HEK293 (cell line): ENCODE measurements around the gene DOCK1.

Source experiments
- CTCF ChIA-PET: fragments of 350-600 bp; formaldehyde crosslinking; extraction: SDS; loops from one replicate; lab custom pipeline; 2021; ENCODE audit warnings: antibody characterized with exemption; lab: Yijun Ruan, JAX
- POLR2A ChIA-PET: fragments of 300-600 bp; formaldehyde crosslinking; extraction: SDS; loops from one replicate; lab custom pipeline; 2020; ENCODE audit warnings: antibody characterized with exemption, inconsistent platforms; lab: Yijun Ruan, JAX
- H3K27ac ChIP-seq: fragments of 200-500 bp; sonication (Bioruptor generic); 2 replicates; pipeline ENCODE4 v1.5.1; 2014; ENCODE audit warnings: low read depth, low read length, control low read depth, inconsistent platforms; ENCODE audit errors: extremely low read depth
- H3K36me3 ChIP-seq, 2 experiments: fragments of 200-500 bp in 1 of 2; sonication (Bioruptor generic) in 1 of 2; 1 replicate in 1 of 2; 2 replicates in 1 of 2; pipeline ENCODE4 v1.5.1; 2014 to 2017; ENCODE audit warnings: inconsistent platforms in 2 of 2, low read length in 2 of 2; ENCODE audit not compliant: control insufficient read depth in 2 of 2, insufficient read depth in 1 of 2
- H3K4me1 ChIP-seq: fragments of 200-500 bp; sonication (Bioruptor generic); 2 replicates; pipeline ENCODE4 v1.5.1; 2014; ENCODE audit warnings: mild to moderate bottlenecking, low read length, inconsistent platforms; ENCODE audit not compliant: control insufficient read depth, insufficient read depth
- H3K4me3 ChIP-seq: 2 replicates; pipeline ENCODE4 v1.5.1; 2011; ENCODE audit warnings: low read depth, mild to moderate bottlenecking, control low read depth, low read length, moderate library complexity
- H3K9me3 ChIP-seq: fragments of 200-500 bp; sonication (Bioruptor generic); 2 replicates; pipeline ENCODE4 v1.5.1; 2014; ENCODE audit warnings: low read depth, low read length, inconsistent platforms; ENCODE audit not compliant: control insufficient read depth, insufficient read depth
- ELK4 ChIP-seq: IDR thresholded peaks from 2 replicates; pipeline ENCODE4 v1.6.1; 2011; ENCODE audit warnings: mild to moderate bottlenecking, low read depth, low read length, borderline replicate concordance
- HIC1 ChIP-seq: fragments of 450-650 bp; formaldehyde crosslinking; IDR thresholded peaks from 2 replicates; pipeline ENCODE4 v1.5.1; 2016; ENCODE audit warnings: missing biosample characterization, missing genetic modification characterization
- MZF1 ChIP-seq: fragments of 450-650 bp; formaldehyde crosslinking; IDR thresholded peaks from 2 replicates; pipeline ENCODE4 v1.5.1; 2017; ENCODE audit warnings: missing biosample characterization, missing genetic modification characterization, borderline replicate concordance
- OVOL3 ChIP-seq: fragments of 450-650 bp; formaldehyde crosslinking; IDR thresholded peaks from 2 replicates; pipeline ENCODE4 v1.5.1; 2016; ENCODE audit warnings: missing biosample characterization, missing genetic modification characterization
- TCF7L2 ChIP-seq: IDR thresholded peaks from 2 replicates; pipeline ENCODE4 v1.6.1; 2011; ENCODE audit warnings: low read depth, mild to moderate bottlenecking, inconsistent platforms, low read length, moderate library complexity, borderline replicate concordance
- ZBTB48 ChIP-seq: fragments of 450-650 bp; formaldehyde crosslinking; IDR thresholded peaks from 2 replicates; pipeline ENCODE4 v1.5.1; 2016; ENCODE audit warnings: missing biosample characterization, missing genetic modification characterization
- ZNF133 ChIP-seq: fragments of 450-650 bp; formaldehyde crosslinking; IDR thresholded peaks from 2 replicates; pipeline ENCODE4 v1.5.1; 2016; ENCODE audit warnings: missing biosample characterization, missing genetic modification characterization
- ZNF148 ChIP-seq: fragments of 450-650 bp; formaldehyde crosslinking; IDR thresholded peaks from 2 replicates; pipeline ENCODE4 v1.5.0; 2017; ENCODE audit warnings: missing biosample characterization, missing genetic modification characterization, borderline replicate concordance
- ZNF16 ChIP-seq: fragments of 450-650 bp; formaldehyde crosslinking; IDR thresholded peaks from 2 replicates; pipeline ENCODE4 v1.5.1; 2016; ENCODE audit warnings: low read depth, missing biosample characterization, missing genetic modification characterization
- ZNF202 ChIP-seq: fragments of 450-650 bp; formaldehyde crosslinking; IDR thresholded peaks from 2 replicates; pipeline ENCODE4 v1.5.1; 2016; ENCODE audit warnings: missing biosample characterization, missing genetic modification characterization, borderline replicate concordance
- ZNF280C ChIP-seq: fragments of 450-650 bp; formaldehyde crosslinking; IDR thresholded peaks from 2 replicates; pipeline ENCODE4 v1.5.1; 2016; ENCODE audit warnings: missing biosample characterization, missing genetic modification characterization
- ZNF521 ChIP-seq: fragments of 450-650 bp; formaldehyde crosslinking; IDR thresholded peaks from 2 replicates; pipeline ENCODE4 v1.5.1; 2017; ENCODE audit warnings: missing biosample characterization, mild to moderate bottlenecking, missing genetic modification characterization
- ZNF623 ChIP-seq: fragments of 450-650 bp; formaldehyde crosslinking; IDR thresholded peaks from 2 replicates; pipeline ENCODE4 v1.5.1; 2016; ENCODE audit warnings: missing biosample characterization, missing genetic modification characterization
- TF ChIP-seq, protein P1 (sequence below): fragments of 450-650 bp; formaldehyde crosslinking; IDR thresholded peaks from 2 replicates; pipeline ENCODE4 v1.5.1; 2016; ENCODE audit warnings: missing biosample characterization, missing genetic modification characterization, borderline replicate concordance
- TF ChIP-seq, protein P2 (sequence below): fragments of 450-650 bp; formaldehyde crosslinking; IDR thresholded peaks from 2 replicates; pipeline ENCODE4 v1.5.1; 2016; ENCODE audit warnings: missing biosample characterization, missing genetic modification characterization

Gene DOCK1

GRCh38 chr10:127125331-127125730, 220.1 kb downstream of the DOCK1 start:
- CTCF ChIA-PET, result no interaction called here
- POLR2A ChIA-PET, result no interaction called here

More at GRCh38 chr10:127125331-127125730, 220.1 kb downstream of the DOCK1 start:
- Histone ChIP-seq H3K9me3 (no peaks in the 10 kb centered on the region), H3K36me3 (peaks cover 0 to 26% of the 10 kb centered on the region in 2 experiments; a peak in 2 of 3 replicates), H3K4me1 (no peaks in the 10 kb centered on the region; the same call in 1 of the 2 replicates), H3K27ac (no peak overlapping the region), H3K4me3 (no peak overlapping the region)
- TF ChIP-seq MZF1 (no peak), ZNF623 (no peak), ELK4 (no peak), HIC1 (tag by site-specific recombination) (no peak), ZNF148 (tag by site-specific recombination) (no peak), ZBTB48 (tag by site-specific recombination) (no peak), OVOL3 (tag by site-specific recombination) (no peak), ZNF16 (tag by site-specific recombination) (no peak), ZNF280C (tag by site-specific recombination) (no peak), TCF7L2 (no peak), ZNF202 (tag by site-specific recombination) (no peak), ZNF521 (tag by site-specific recombination) (no peak), ZNF133 (tag by site-specific recombination) (no peak)
- TF ChIP-seq, protein P1, sequence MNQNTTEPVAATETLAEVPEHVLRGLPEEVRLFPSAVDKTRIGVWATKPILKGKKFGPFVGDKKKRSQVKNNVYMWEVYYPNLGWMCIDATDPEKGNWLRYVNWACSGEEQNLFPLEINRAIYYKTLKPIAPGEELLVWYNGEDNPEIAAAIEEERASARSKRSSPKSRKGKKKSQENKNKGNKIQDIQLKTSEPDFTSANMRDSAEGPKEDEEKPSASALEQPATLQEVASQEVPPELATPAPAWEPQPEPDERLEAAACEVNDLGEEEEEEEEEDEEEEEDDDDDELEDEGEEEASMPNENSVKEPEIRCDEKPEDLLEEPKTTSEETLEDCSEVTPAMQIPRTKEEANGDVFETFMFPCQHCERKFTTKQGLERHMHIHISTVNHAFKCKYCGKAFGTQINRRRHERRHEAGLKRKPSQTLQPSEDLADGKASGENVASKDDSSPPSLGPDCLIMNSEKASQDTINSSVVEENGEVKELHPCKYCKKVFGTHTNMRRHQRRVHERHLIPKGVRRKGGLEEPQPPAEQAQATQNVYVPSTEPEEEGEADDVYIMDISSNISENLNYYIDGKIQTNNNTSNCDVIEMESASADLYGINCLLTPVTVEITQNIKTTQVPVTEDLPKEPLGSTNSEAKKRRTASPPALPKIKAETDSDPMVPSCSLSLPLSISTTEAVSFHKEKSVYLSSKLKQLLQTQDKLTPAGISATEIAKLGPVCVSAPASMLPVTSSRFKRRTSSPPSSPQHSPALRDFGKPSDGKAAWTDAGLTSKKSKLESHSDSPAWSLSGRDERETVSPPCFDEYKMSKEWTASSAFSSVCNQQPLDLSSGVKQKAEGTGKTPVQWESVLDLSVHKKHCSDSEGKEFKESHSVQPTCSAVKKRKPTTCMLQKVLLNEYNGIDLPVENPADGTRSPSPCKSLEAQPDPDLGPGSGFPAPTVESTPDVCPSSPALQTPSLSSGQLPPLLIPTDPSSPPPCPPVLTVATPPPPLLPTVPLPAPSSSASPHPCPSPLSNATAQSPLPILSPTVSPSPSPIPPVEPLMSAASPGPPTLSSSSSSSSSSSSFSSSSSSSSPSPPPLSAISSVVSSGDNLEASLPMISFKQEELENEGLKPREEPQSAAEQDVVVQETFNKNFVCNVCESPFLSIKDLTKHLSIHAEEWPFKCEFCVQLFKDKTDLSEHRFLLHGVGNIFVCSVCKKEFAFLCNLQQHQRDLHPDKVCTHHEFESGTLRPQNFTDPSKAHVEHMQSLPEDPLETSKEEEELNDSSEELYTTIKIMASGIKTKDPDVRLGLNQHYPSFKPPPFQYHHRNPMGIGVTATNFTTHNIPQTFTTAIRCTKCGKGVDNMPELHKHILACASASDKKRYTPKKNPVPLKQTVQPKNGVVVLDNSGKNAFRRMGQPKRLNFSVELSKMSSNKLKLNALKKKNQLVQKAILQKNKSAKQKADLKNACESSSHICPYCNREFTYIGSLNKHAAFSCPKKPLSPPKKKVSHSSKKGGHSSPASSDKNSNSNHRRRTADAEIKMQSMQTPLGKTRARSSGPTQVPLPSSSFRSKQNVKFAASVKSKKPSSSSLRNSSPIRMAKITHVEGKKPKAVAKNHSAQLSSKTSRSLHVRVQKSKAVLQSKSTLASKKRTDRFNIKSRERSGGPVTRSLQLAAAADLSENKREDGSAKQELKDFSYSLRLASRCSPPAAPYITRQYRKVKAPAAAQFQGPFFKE (tag by site-specific recombination), result no peak
- TF ChIP-seq, protein P2, sequence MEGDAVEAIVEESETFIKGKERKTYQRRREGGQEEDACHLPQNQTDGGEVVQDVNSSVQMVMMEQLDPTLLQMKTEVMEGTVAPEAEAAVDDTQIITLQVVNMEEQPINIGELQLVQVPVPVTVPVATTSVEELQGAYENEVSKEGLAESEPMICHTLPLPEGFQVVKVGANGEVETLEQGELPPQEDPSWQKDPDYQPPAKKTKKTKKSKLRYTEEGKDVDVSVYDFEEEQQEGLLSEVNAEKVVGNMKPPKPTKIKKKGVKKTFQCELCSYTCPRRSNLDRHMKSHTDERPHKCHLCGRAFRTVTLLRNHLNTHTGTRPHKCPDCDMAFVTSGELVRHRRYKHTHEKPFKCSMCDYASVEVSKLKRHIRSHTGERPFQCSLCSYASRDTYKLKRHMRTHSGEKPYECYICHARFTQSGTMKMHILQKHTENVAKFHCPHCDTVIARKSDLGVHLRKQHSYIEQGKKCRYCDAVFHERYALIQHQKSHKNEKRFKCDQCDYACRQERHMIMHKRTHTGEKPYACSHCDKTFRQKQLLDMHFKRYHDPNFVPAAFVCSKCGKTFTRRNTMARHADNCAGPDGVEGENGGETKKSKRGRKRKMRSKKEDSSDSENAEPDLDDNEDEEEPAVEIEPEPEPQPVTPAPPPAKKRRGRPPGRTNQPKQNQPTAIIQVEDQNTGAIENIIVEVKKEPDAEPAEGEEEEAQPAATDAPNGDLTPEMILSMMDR (tag by site-specific recombination), result no peak
